Measurements from ENCODE around the gene SLC4A5.

DNA sequence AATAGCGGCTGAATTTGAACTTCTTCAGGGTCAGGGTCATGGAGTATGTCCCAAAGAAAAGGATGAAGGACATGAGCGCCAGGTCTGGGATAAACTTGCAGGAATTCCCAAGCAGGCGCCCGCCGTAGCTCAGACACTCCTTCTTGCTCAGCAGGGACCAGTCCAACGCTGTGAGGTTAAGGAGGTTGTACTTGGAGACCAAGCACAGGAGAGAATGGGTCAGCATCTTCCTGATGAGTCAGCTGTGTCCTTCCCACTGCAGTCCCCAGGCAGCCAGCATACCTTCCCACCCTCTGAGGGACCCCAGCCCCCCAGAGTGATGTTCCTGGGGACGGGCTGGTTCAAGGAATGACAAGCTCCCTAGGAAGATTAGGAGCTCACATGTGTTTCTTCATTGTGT is 103.9 kb downstream of the SLC4A5 start:
- no peak for TF ChIP-seq YY1 (IDR thresholded peaks at IDR 0.05; ENCODE audit: insufficient read depth, insufficient read length)
- TF ChIP-seq ZNF274 (IDR thresholded peaks at IDR 0.05; ENCODE audit: low read depth, low read length), result no peak

Measured in NT2/D1 (cell line).